ENCODE measurements around the gene FARP1. TPM values are rescaled to one million over a fixed set of nuclear protein-coding genes. Genes with fewer than 3 reads are reported as not detected.
A peak's percentile ranks its signal among the peaks of the same experiment; 100 is the strongest.

The FARP1 gene
- total RNA-seq, 1 experiment from 2014 or later, result 33.0 TPM

- in situ Hi-C loops (cut with HindIII; ENCODE audit: low pct_unique_long_range_greater_than_20kb, low sequenced_read_pairs), result no loop called here
- no peak for DNase-seq (ENCODE audit: low read depth)
Measured at GRCh38 chr13:98371516-98372023, 228.7 kb downstream of the FARP1 start.

- in situ Hi-C loops (cut with HindIII; ENCODE audit: low pct_unique_long_range_greater_than_20kb, low sequenced_read_pairs), result no loop called here
- DNase-seq (ENCODE audit: low read depth), result no peak
Measured at GRCh38 chr13:98372876-98373275, 230.0 kb downstream of the FARP1 start.

- in situ Hi-C loops (cut with HindIII; ENCODE audit: low pct_unique_long_range_greater_than_20kb, low sequenced_read_pairs), result no loop called here
- no peak for DNase-seq (ENCODE audit: low read depth)
Measured at GRCh38 chr13:98374750-98375149, 231.9 kb downstream of the FARP1 start.

- no peak for DNase-seq (ENCODE audit: low read depth)
- in situ Hi-C loops (cut with HindIII; ENCODE audit: low pct_unique_long_range_greater_than_20kb, low sequenced_read_pairs), result no loop called here
Measured at GRCh38 chr13:98377635-98378378, 234.9 kb downstream of the FARP1 start.

- in situ Hi-C loops (cut with HindIII; ENCODE audit: low pct_unique_long_range_greater_than_20kb, low sequenced_read_pairs), result no loop called here
- DNase-seq (ENCODE audit: low read depth), result no peak
Measured at GRCh38 chr13:98384739-98385138, 241.8 kb downstream of the FARP1 start.

GRCh38 chr13:98385606-98386005 lies 242.7 kb downstream of the FARP1 start:
- in situ Hi-C loops (cut with HindIII; ENCODE audit: low pct_unique_long_range_greater_than_20kb, low sequenced_read_pairs), result no loop called here
- DNase-seq (ENCODE audit: low read depth), result no peak

GRCh38 chr13:98386637-98387036 lies 243.7 kb downstream of the FARP1 start:
- in situ Hi-C loops (cut with HindIII; ENCODE audit: low pct_unique_long_range_greater_than_20kb, low sequenced_read_pairs), result no loop called here
- DNase-seq (ENCODE audit: low read depth), result no peak

GRCh38 chr13:98389319-98389718 lies 246.4 kb downstream of the FARP1 start:
- in situ Hi-C loops (cut with HindIII; ENCODE audit: low pct_unique_long_range_greater_than_20kb, low sequenced_read_pairs), result no loop called here

GRCh38 chr13:98390086-98390715 lies 247.3 kb downstream of the FARP1 start:
- no peak for DNase-seq (ENCODE audit: low read depth)
- in situ Hi-C loops (cut with HindIII; ENCODE audit: low pct_unique_long_range_greater_than_20kb, low sequenced_read_pairs), result no loop called here

More at GRCh38 chr13:98389319-98389718, 246.4 kb downstream of the FARP1 start:
- no peak for DNase-seq (ENCODE audit: low read depth)

GRCh38 chr13:98393873-98394272 lies 251.0 kb downstream of the FARP1 start:
- DNase-seq (ENCODE audit: low read depth), result no peak
- in situ Hi-C loops (cut with HindIII; ENCODE audit: low pct_unique_long_range_greater_than_20kb, low sequenced_read_pairs), result no loop called here

- in situ Hi-C loops (cut with HindIII; ENCODE audit: low pct_unique_long_range_greater_than_20kb, low sequenced_read_pairs), result no loop called here
- no peak for DNase-seq (ENCODE audit: low read depth)
Measured at GRCh38 chr13:98394820-98395510, 252.1 kb downstream of the FARP1 start.

- DNase-seq (ENCODE audit: low read depth), result no peak
- in situ Hi-C loops (cut with HindIII; ENCODE audit: low pct_unique_long_range_greater_than_20kb, low sequenced_read_pairs), result no loop called here
Measured at GRCh38 chr13:98396071-98396710, 253.3 kb downstream of the FARP1 start.

- in situ Hi-C loops (cut with HindIII; ENCODE audit: low pct_unique_long_range_greater_than_20kb, low sequenced_read_pairs), result no loop called here
- peak; percentile 7 for DNase-seq (ENCODE audit: low read depth)
Measured at GRCh38 chr13:98397221-98397620, 254.3 kb downstream of the FARP1 start.

GRCh38 chr13:98397861-98398260 lies 255.0 kb downstream of the FARP1 start:
- no peak for DNase-seq (ENCODE audit: low read depth)
- in situ Hi-C loops (cut with HindIII; ENCODE audit: low pct_unique_long_range_greater_than_20kb, low sequenced_read_pairs), result no loop called here

- DNase-seq (ENCODE audit: low read depth), result no peak
- in situ Hi-C loops (cut with HindIII; ENCODE audit: low pct_unique_long_range_greater_than_20kb, low sequenced_read_pairs), result no loop called here
Measured at GRCh38 chr13:98398581-98398980, 255.7 kb downstream of the FARP1 start.

GRCh38 chr13:98399756-98400155 lies 256.9 kb downstream of the FARP1 start:
- no peak for DNase-seq (ENCODE audit: low read depth)

GRCh38 chr13:98401934-98402333 lies 259.0 kb downstream of the FARP1 start:
- no peak for DNase-seq (ENCODE audit: low read depth)
- in situ Hi-C loops (cut with HindIII; ENCODE audit: low pct_unique_long_range_greater_than_20kb, low sequenced_read_pairs), result no loop called here

More at GRCh38 chr13:98399756-98400155, 256.9 kb downstream of the FARP1 start:
- in situ Hi-C loops (cut with HindIII; ENCODE audit: low pct_unique_long_range_greater_than_20kb, low sequenced_read_pairs), result no loop called here

- in situ Hi-C loops (cut with HindIII; ENCODE audit: low pct_unique_long_range_greater_than_20kb, low sequenced_read_pairs), result no loop called here
Measured at GRCh38 chr13:98403076-98403475, 260.2 kb downstream of the FARP1 start.

More at GRCh38 chr13:98403076-98403475, 260.2 kb downstream of the FARP1 start:
- no peak for DNase-seq (ENCODE audit: low read depth)

Data from Caki2 (cell line).